Measurements from ENCODE around the gene TOM1L2.
A peak's percentile ranks its signal among the peaks of the same experiment; 100 is the strongest.

Gene TOM1L2

DNA sequence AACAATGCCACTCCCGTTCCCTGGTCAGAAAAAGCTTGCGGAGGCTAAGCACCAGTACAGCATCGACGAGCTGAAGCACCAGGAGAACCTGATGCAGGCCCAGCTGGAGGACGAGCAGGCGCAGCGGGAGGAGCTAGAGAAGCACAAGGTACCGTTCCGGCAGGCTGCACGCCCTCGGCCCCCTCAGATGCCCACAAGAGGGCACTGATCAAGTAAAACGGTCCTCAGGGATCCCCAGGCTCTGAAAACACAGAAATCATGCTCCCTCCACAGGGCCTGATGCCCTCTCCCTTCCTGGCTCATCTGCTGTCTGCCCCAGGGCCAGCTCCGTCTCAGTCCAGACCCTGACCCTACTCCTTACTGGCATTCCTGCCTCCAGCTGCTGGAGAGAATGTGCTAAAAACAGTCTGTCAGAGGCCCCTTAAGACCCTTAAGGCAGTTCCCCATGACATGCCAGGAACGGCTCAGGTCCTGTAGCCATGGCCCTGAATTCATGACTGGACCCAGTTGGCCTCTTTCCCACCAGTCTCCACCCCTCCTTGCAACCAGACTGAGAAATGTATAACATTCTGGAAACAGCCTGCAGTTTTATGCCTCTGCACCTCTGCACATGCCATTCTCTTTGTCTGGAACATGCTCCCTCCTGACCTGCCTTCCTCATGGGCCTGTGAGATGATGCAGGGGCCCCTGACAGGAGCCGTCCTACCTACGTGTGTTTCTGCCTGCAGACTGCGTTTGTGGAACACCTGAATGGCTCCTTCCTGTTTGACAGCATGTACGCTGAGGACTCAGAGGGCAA, 22.3 kb upstream of the TOM1L2 start:
- peak; percentile 24 for DNase-seq

DNA sequence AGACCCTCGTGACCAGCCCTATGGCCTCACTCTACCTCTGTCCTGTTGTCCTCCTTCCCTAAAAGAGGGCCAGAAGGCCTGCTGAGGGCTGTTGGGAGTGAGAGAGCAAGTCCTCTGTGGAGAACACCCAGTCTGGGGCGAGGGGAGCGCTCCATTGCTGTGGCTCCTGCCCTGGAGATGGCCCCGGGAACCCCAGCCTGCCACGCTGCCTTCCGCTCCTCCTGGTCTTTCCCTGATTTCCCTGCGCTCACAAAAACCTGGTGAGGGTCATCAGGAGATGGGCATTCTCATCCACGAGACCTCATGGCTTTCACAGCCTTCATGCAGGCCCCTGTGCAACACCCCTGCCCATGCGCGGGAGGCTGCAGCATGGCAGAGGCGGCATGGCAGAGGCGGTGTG, 21.7 kb upstream of the TOM1L2 start:
- DNase-seq: no peak

GRCh38 chr17:17993366-17993765, 21.2 kb upstream of the TOM1L2 start:
- no peak for DNase-seq

- DNase-seq: no peak
Measured at GRCh38 chr17:17990282-17990681, 18.1 kb upstream of the TOM1L2 start.

DNA sequence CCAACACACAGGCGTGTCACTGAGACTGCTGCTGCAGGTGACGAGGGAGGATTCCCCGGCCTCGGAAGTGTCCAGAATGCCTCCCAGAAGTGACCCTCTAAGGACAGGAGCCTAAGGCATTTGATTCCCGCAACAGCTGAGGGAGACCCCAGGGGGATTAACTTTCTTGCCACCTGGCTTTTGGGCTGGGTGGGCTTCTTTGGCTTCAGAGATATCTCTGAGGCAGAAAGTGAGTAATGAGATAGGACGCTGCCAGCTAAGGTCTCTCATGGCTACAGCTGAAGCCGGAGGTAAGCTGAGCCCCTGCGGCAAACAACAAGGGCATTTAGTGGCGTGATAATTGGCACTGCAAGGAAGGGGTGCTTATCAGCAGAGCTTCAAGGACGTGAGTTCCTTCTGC, 17.4 kb upstream of the TOM1L2 start:
- DNase-seq: no peak

GRCh38 chr17:17989081-17989480, 16.9 kb upstream of the TOM1L2 start:
- no peak for DNase-seq

DNA sequence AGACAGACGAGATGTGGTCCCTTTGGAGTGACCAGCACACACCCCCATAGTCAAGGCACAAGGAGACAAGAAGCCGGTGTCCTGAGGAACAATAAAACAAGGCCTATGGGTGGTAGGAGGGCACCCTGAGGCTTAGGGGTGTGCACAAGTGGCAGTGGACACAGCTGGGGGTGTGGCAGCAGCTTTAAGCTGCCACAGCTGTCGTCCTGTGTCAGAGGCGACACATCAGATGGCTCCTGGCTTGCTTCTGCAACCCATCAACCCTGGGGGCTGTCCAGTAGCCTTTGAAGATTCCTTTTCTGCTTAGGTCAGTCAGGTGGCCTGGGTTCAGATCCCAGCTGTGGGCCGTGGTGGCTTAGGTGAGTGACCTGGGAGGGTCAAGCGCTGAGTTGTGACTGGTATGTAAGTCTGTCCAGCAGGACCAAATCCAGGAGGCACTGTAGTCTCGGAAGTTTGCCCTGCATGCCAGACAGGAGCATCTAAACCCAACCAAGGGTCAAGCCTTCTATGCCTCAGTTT, 16.3 kb upstream of the TOM1L2 start:
- no peak for DNase-seq

DNA sequence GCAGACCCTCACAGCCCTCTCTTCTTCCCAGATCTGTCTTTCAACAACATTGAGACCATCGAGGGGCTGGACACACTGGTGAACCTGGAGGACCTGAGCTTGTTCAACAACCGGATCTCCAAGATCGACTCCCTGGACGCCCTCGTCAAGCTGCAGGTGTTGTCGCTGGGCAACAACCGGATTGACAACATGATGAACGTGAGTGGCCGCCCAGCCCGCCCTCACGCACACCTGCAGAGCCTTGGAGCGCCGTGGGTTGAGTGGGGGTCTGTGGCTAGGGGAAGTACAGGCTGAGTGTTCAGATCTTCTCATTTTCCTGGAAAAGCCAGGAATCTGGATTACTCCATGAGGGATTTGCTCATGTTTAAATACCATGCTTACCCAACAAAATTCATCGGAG, 15.7 kb upstream of the TOM1L2 start:
- no peak for DNase-seq

GRCh38 chr17:17987187-17987896, 15.1 kb upstream of the TOM1L2 start:
- DNase-seq: no peak

DNA sequence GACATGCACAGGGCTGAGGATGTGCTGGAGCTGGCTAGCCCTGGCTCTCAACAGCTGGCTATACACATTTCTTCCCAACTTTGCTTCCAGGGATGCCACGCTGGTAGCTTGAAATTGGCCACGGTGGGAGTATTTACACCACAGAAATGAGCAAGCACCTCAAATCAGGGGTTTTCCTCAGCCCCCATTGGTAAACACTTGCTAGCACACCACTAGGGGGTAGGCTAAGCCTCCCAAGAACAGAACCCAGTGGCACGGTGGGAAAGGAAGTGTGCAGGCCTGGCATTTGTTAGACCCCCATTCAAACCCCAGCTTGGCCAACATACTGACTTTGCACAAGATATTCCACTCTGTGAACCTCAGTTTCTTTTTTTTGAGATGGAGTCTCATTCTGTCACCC, 13.4 kb upstream of the TOM1L2 start:
- DNase-seq: no peak

GRCh38 chr17:17985153-17985552, 13.0 kb upstream of the TOM1L2 start:
- no peak for DNase-seq

DNA sequence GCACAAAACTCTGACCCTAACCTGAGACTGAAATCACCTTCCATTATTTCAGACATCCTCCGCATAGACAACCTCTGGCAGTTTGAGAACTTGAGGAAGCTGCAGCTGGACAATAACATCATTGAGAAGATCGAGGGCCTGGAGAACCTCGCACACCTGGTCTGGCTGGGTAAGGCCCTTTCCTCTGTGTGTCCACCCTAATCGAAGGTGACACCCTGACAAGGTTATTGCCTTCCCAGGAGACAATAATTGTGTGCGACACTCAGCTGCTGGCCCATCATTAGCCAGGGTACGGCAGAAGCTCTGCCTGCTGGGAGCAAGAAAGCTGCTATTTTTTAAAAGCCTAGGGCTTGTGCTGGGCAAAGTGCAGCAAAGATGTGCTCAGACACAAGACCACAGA, 11.6 kb upstream of the TOM1L2 start:
- DNase-seq: no peak

- DNase-seq: no peak
Measured at GRCh38 chr17:17983376-17983775, 11.2 kb upstream of the TOM1L2 start.

- no peak for DNase-seq
Measured at GRCh38 chr17:17982801-17983200, 10.6 kb upstream of the TOM1L2 start.

- no peak for DNase-seq
Measured at GRCh38 chr17:17981330-17981729, 9.1 kb upstream of the TOM1L2 start.

DNA sequence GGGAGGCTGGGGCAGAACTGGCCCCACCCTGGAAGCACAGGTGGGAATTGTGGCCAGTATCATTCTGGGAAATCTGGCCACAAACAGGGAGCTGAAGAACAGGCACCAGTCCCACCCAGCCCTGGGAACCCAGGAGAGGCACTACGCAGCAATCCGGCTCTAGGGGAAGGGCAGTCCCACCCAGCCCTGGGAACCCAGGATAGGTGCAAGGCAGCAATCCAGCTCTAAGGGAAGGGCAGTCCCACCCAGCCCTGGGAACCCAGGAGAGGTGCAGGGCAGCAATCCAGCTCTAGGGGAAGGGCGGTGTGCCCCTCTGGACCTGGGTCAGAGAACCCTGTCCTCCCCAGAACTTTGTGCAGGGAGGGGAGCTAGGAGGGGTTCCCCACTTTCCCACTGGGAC, 7.6 kb upstream of the TOM1L2 start:
- DNase-seq: no peak

DNA sequence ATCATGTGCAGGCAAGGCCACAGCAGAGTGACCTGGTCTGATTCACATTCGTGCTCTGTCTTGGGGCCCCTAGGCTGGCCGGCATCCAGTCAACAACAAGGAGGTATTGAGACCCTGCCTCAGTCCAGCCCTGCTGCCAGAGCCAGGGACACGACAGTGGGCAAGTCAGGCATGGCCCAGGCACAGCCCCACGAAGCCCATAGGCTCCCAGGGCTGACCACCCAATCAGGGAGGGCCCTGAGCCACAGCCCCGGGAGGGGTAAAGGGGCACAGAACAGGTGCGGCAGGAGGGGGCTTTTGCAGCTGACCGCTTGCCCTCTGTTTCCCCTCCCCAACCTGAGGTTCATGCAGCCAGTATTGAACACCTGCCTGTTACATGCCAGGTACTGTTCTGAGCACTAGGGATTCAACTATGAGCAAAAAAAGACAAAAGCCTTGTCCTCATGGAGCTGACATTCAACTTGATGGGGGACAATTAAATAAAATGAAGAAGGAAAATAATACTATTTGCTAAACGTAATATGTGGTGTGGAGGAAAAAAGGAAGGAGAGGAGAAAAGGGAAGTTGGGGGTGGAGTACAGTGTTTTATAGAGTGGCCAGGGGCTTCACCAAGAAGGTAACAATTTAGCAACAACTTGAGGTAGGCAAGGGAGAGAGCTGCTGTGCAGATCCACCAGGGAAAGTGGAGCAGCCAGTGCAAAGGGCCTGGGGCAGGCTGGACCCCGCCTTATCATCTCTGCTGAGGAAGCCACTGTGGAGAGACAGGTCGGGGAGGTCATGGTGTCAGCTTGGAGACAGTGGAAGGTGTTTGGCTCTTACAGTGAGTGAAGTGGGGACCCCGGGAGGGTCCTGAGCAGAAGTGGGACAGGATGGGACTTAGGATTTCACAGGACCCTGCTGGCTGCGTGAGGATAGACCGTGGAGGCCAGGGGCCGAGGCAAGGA, 6.6 kb upstream of the TOM1L2 start:
- DNase-seq: no peak

- DNase-seq: no peak
Measured at GRCh38 chr17:17976931-17977570, 4.9 kb upstream of the TOM1L2 start.

GRCh38 chr17:17975436-17975835, 3.2 kb upstream of the TOM1L2 start:
- DNase-seq: no peak

DNA sequence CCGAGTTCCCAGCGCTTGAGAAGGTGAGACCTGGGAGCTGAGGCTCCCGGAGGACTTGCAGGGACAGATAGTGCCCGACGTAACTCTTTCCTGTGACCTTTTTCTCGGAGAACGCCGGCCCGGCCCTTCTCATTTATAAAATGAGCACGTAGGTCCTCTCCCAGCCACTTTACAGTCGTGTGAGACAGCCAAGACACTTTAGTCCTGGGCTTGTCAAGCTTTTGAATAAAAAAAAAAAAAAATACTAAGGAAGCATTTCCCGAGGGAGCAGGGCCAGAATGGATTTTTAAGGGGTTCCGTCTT, 703 bp upstream of the TOM1L2 start:
- no peak for DNase-seq

- DNase-seq: no peak
Measured at GRCh38 chr17:17971431-17972125, 622 bp downstream of the TOM1L2 start.
